Suppressor macrophage (primary cell): ENCODE data around the gene FGL2.
A peak's percentile ranks its signal among the peaks of the same experiment; 100 is the strongest.
"Not testable (repeated sequence)": the region's sequence is repeated elsewhere in the genome, so short reads cannot be mapped to it uniquely, and the experiment has no call there.

ENCODE experiments used
- DNase-seq, 4 experiments: peaks; one replicate each; pipeline ENCODE4 v3.0.0-alpha.2; 2020 to 2022

The FGL2 gene

GRCh38 chr7:77216181-77216845 is 16.7 kb upstream of the FGL2 start:
- no peak for DNase-seq

GRCh38 chr7:77209479-77210139 is 10.0 kb upstream of the FGL2 start:
- DNase-seq = no peak

- DNase-seq = peak in 2 of 4 experiments; percentile 56 to 69
These were observed 8.8 kb upstream of the FGL2 start for GRCh38 chr7:77208416-77208815.

GRCh38 chr7:77205706-77206105 is 6.1 kb upstream of the FGL2 start:
- no peak for DNase-seq

GRCh38 chr7:77202481-77202976 is 2.9 kb upstream of the FGL2 start:
- no peak for DNase-seq

- DNase-seq = peak in 1 of 4 experiments; percentile 25
These were observed 923 bp upstream of the FGL2 start for GRCh38 chr7:77200542-77200941.

- DNase-seq = no peak
These were observed 2.5 kb downstream of the FGL2 start for GRCh38 chr7:77197141-77197540.

- DNase-seq = peak; percentile 59 to 71 (median 66)
These were observed 10.7 kb downstream of the FGL2 start for GRCh38 chr7:77188731-77189437.

GRCh38 chr7:77185866-77186265 is 13.8 kb downstream of the FGL2 start:
- DNase-seq = peak in 3 of 4 experiments; percentile 15 to 59 (median 58)

GRCh38 chr7:77184990-77185389 is 14.6 kb downstream of the FGL2 start:
- DNase-seq = no peak

GRCh38 chr7:77184463-77184862 is 15.2 kb downstream of the FGL2 start:
- no peak for DNase-seq

GRCh38 chr7:77182261-77182660 is 17.4 kb downstream of the FGL2 start:
- no peak for DNase-seq

- no peak for DNase-seq
These were observed 17.9 kb downstream of the FGL2 start for GRCh38 chr7:77181734-77182133.

GRCh38 chr7:77181015-77181595 is 18.5 kb downstream of the FGL2 start:
- no peak for DNase-seq

- not testable (repeated sequence) for DNase-seq
These were observed 21.6 kb downstream of the FGL2 start for GRCh38 chr7:77178024-77178423.

- DNase-seq = not testable (repeated sequence)
These were observed 22.2 kb downstream of the FGL2 start for GRCh38 chr7:77177321-77177904.

- not testable (repeated sequence) for DNase-seq
These were observed 24.3 kb downstream of the FGL2 start for GRCh38 chr7:77175274-77175800.

GRCh38 chr7:77174418-77174817 is 25.2 kb downstream of the FGL2 start:
- not testable (repeated sequence) for DNase-seq

GRCh38 chr7:77172437-77173172 is 27.0 kb downstream of the FGL2 start:
- not testable (repeated sequence) for DNase-seq

- DNase-seq = not testable (repeated sequence)
These were observed 28.5 kb downstream of the FGL2 start for GRCh38 chr7:77171073-77171472.

GRCh38 chr7:77157446-77157845 is 42.2 kb downstream of the FGL2 start:
- DNase-seq = peak; percentile 45 to 89 (median 76)

- DNase-seq = not testable (repeated sequence)
These were observed 42.6 kb downstream of the FGL2 start for GRCh38 chr7:77157034-77157433.
